ENCODE data around the gene RFXAP.

DNA sequence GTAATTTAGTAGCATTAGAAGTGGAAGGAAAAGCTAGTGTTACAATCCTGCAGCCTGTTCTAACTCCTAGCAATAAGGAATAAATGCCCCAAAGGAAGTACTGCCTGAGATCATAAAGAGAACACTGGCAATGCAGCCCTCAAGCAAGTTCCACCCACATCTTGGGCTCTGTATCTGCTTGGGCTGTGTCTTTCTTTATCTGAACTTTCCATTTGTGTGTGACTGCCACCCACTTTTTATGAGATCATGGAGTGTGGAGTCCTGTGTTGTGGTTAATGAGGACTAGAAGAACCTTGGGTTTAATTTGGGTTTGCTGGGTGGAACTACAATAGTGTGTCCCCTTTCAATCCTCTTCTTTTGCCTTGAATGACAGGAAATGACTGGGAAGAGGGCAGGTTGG lies 38.2 kb downstream of the RFXAP start:
- TF ChIP-seq EZH2phosphoT487 (IDR thresholded peaks at IDR 0.05; ENCODE audit: borderline replicate concordance, low read length) (no peak), CTCF (IDR thresholded peaks at IDR 0.05; ENCODE audit: low read depth, low read length, poor library complexity, severe bottlenecking) (no peak)
